GM18526 (cell line): ENCODE data around the gene TMBIM4.

Source experiments
- POLR2A ChIP-seq: IDR thresholded peaks from 3 replicates; pipeline ENCODE4 v1.6.1; 2011; ENCODE audit not compliant: insufficient read length; ENCODE audit errors: extremely low read depth

TMBIM4 gene

GRCh38 chr12:66154776-66155175, 15.0 kb downstream of the TMBIM4 start:
- no peak for TF ChIP-seq POLR2A

GRCh38 chr12:66152732-66153131, 17.1 kb downstream of the TMBIM4 start:
- TF ChIP-seq POLR2A: no peak

GRCh38 chr12:66149702-66150398, 19.9 kb downstream of the TMBIM4 start:
- TF ChIP-seq POLR2A: no peak

GRCh38 chr12:66144791-66145754, 24.7 kb downstream of the TMBIM4 start:
- no peak for TF ChIP-seq POLR2A

- no peak for TF ChIP-seq POLR2A
Measured at GRCh38 chr12:66143868-66144267, 25.9 kb downstream of the TMBIM4 start.

GRCh38 chr12:66142826-66143225, 27.0 kb downstream of the TMBIM4 start:
- TF ChIP-seq POLR2A: no peak

- TF ChIP-seq POLR2A: no peak
Measured at GRCh38 chr12:66141299-66141698, 28.5 kb downstream of the TMBIM4 start.

GRCh38 chr12:66140731-66141130, 29.1 kb downstream of the TMBIM4 start:
- TF ChIP-seq POLR2A: no peak

GRCh38 chr12:66139328-66139727, 30.5 kb downstream of the TMBIM4 start:
- no peak for TF ChIP-seq POLR2A

GRCh38 chr12:66137937-66138336, 31.9 kb downstream of the TMBIM4 start:
- no peak for TF ChIP-seq POLR2A

GRCh38 chr12:66132408-66132807, 37.4 kb downstream of the TMBIM4 start:
- TF ChIP-seq POLR2A: no peak

- TF ChIP-seq POLR2A: no peak
Measured at GRCh38 chr12:66131067-66131688, 38.6 kb downstream of the TMBIM4 start.

- TF ChIP-seq POLR2A: peak; percentile 89
Measured at GRCh38 chr12:66130267-66131066, 39.3 kb downstream of the TMBIM4 start, which contains the start of gene LLPH. LLPH (minus strand) TSS chr12:66130750; CDS start chr12:66129106, 1,644 bp downstream.

GRCh38 chr12:66129934-66130266, 39.9 kb downstream of the TMBIM4 start:
- TF ChIP-seq POLR2A: no peak

GRCh38 chr12:66127650-66128049, 42.1 kb downstream of the TMBIM4 start:
- no peak for TF ChIP-seq POLR2A
